ENCODE results near the gene NFIB. TPM values are rescaled to one million over a fixed set of nuclear protein-coding genes. Genes with fewer than 3 reads are reported as not detected.
A peak's percentile ranks its signal among the peaks of the same experiment; 100 is the strongest.

Gene NFIB
- total RNA-seq, 1 donor from 2014 or later: 11.6 TPM

GRCh38 chr9:14089051-14089803, 224.7 kb downstream of the NFIB start:
- Histone ChIP-seq H3K27me3 (ENCODE audit: control insufficient read depth, insufficient read depth, low read length) (no peaks in the 10 kb centered on the region), H3K4me3 (ENCODE audit: low read depth, low read length) (no peak overlapping the region), H3K36me3 (ENCODE audit: control insufficient read depth, insufficient read depth, low read length) (peaks cover 1% of the 10 kb centered on the region)
- TF ChIP-seq, protein P1, sequence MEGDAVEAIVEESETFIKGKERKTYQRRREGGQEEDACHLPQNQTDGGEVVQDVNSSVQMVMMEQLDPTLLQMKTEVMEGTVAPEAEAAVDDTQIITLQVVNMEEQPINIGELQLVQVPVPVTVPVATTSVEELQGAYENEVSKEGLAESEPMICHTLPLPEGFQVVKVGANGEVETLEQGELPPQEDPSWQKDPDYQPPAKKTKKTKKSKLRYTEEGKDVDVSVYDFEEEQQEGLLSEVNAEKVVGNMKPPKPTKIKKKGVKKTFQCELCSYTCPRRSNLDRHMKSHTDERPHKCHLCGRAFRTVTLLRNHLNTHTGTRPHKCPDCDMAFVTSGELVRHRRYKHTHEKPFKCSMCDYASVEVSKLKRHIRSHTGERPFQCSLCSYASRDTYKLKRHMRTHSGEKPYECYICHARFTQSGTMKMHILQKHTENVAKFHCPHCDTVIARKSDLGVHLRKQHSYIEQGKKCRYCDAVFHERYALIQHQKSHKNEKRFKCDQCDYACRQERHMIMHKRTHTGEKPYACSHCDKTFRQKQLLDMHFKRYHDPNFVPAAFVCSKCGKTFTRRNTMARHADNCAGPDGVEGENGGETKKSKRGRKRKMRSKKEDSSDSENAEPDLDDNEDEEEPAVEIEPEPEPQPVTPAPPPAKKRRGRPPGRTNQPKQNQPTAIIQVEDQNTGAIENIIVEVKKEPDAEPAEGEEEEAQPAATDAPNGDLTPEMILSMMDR (IDR thresholded peaks at IDR 0.05; ENCODE audit: insufficient read depth, low read length, severe bottlenecking): no peak
- FAIRE-seq (peak; percentile 7), DNase-seq (ENCODE audit: low read depth) (no peak)

- H3K27me3 ChIP-seq (ENCODE audit: control insufficient read depth, insufficient read depth, low read length): no peaks in the 10 kb centered on the region
- peaks cover 1% of the 10 kb centered on the region for H3K36me3 ChIP-seq (ENCODE audit: control insufficient read depth, insufficient read depth, low read length)
- TF ChIP-seq, protein P1 (IDR thresholded peaks at IDR 0.05; ENCODE audit: insufficient read depth, low read length, severe bottlenecking): no peak
- H3K4me3 ChIP-seq (ENCODE audit: low read depth, low read length): no peak overlapping the region
- FAIRE-seq: no peak
- no peak for DNase-seq (ENCODE audit: low read depth)
Measured at GRCh38 chr9:14087576-14087975, 226.4 kb downstream of the NFIB start.

DNA sequence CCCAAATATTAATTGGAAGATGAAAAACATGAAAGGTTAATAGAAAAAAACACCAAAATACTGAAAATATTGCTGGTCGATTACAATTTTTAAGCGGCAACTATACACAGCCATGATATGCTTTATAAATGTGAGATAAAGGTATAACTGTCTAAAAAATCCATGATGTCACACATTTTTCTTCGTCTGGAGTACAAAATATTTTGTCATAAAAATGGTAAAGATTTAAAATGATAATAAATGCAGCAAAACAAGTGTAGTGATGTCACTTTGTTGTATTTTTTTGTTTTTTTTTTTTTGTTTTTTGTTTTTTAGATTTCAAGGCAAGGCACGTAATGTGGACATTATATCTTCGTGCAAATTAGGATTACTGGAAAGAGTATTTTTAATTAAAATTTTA, 227.4 kb downstream of the NFIB start:
- DNase-seq (ENCODE audit: low read depth) (no peak), FAIRE-seq (no peak)
- peaks cover 1% of the 10 kb centered on the region for H3K36me3 ChIP-seq (ENCODE audit: control insufficient read depth, insufficient read depth, low read length)
- no peaks in the 10 kb centered on the region for H3K27me3 ChIP-seq (ENCODE audit: control insufficient read depth, insufficient read depth, low read length)
- H3K4me3 ChIP-seq (ENCODE audit: low read depth, low read length): no peak overlapping the region
- TF ChIP-seq, protein P1 (IDR thresholded peaks at IDR 0.05; ENCODE audit: insufficient read depth, low read length, severe bottlenecking): no peak

- Histone ChIP-seq H3K27me3 (ENCODE audit: control insufficient read depth, insufficient read depth, low read length) (no peaks in the 10 kb centered on the region), H3K4me3 (ENCODE audit: low read depth, low read length) (no peak overlapping the region), H3K36me3 (ENCODE audit: control insufficient read depth, insufficient read depth, low read length) (peaks cover 1% of the 10 kb centered on the region)
- TF ChIP-seq, protein P1 (IDR thresholded peaks at IDR 0.05; ENCODE audit: insufficient read depth, low read length, severe bottlenecking): no peak
- DNase-seq (ENCODE audit: low read depth): no peak
- FAIRE-seq: no peak
Measured at GRCh38 chr9:14085810-14086209, 228.1 kb downstream of the NFIB start.

DNA sequence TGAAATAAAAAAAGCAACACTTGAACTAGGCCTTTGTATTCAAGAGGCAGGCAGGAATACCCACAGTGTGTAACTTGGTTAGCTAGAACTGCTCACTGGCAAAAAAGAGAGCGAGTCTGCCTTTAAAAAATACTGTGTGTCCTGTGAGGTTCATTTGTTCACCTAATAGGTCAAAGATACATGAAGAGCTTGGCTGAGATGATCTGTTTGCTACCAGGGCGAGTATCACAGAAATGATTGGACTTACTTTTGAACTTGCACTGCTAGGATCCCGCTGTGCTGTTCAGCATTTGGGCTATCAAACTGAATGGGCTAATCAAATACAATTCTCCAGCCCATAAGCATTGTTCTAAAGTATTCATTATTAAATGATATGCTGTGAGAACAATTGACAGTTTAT, 229.1 kb downstream of the NFIB start:
- H3K4me3 ChIP-seq (ENCODE audit: low read depth, low read length): no peak overlapping the region
- TF ChIP-seq, protein P1 (IDR thresholded peaks at IDR 0.05; ENCODE audit: insufficient read depth, low read length, severe bottlenecking): no peak
- peaks cover 1% of the 10 kb centered on the region for H3K36me3 ChIP-seq (ENCODE audit: control insufficient read depth, insufficient read depth, low read length)
- DNase-seq (ENCODE audit: low read depth) (no peak), FAIRE-seq (no peak)
- no peaks in the 10 kb centered on the region for H3K27me3 ChIP-seq (ENCODE audit: control insufficient read depth, insufficient read depth, low read length)

GRCh38 chr9:14083366-14083765, 230.6 kb downstream of the NFIB start:
- Histone ChIP-seq H3K36me3 (ENCODE audit: control insufficient read depth, insufficient read depth, low read length) (peaks cover 1% of the 10 kb centered on the region), H3K4me3 (ENCODE audit: low read depth, low read length) (no peak overlapping the region), H3K27me3 (ENCODE audit: control insufficient read depth, insufficient read depth, low read length) (no peaks in the 10 kb centered on the region)
- TF ChIP-seq, protein P1 (IDR thresholded peaks at IDR 0.05; ENCODE audit: insufficient read depth, low read length, severe bottlenecking): no peak
- DNase-seq (ENCODE audit: low read depth) (no peak), FAIRE-seq (no peak)

Measured in bronchial epithelial cell (primary cell).